ENCODE data around the gene ZPLD1. TPM values are rescaled to one million over a fixed set of nuclear protein-coding genes. Genes with fewer than 3 reads are reported as not detected.

ZPLD1 gene
- total RNA-seq, 2 experiments from 2014 or later = not detected

- ATAC-seq = no peak
- H3K4me1 Mint-ChIP-seq (ENCODE audit: low read depth) = no peaks in the 10 kb centered on the region
Observed at GRCh38 chr3:102398176-102398575, 36.6 kb upstream of the ZPLD1 start.

GRCh38 chr3:102398666-102399065, 36.1 kb upstream of the ZPLD1 start:
- H3K4me3 Mint-ChIP-seq = no peak overlapping the region
- H3K36me3 Mint-ChIP-seq (ENCODE audit: low read depth) = no peaks in the 10 kb centered on the region
- peaks cover 22% of the 10 kb centered on the region for H3K27me3 Mint-ChIP-seq
- CTCF ChIA-PET = no interaction called here
- ATAC-seq (no peak), DNase-seq (no peak)
- TF ChIP-seq, protein P1, sequence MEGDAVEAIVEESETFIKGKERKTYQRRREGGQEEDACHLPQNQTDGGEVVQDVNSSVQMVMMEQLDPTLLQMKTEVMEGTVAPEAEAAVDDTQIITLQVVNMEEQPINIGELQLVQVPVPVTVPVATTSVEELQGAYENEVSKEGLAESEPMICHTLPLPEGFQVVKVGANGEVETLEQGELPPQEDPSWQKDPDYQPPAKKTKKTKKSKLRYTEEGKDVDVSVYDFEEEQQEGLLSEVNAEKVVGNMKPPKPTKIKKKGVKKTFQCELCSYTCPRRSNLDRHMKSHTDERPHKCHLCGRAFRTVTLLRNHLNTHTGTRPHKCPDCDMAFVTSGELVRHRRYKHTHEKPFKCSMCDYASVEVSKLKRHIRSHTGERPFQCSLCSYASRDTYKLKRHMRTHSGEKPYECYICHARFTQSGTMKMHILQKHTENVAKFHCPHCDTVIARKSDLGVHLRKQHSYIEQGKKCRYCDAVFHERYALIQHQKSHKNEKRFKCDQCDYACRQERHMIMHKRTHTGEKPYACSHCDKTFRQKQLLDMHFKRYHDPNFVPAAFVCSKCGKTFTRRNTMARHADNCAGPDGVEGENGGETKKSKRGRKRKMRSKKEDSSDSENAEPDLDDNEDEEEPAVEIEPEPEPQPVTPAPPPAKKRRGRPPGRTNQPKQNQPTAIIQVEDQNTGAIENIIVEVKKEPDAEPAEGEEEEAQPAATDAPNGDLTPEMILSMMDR (IDR thresholded peaks at IDR 0.05) = no peak
- no peak overlapping the region for H3K27ac Mint-ChIP-seq
- H3K4me1 Mint-ChIP-seq (ENCODE audit: low read depth) = no peaks in the 10 kb centered on the region
- H3K9me3 Mint-ChIP-seq = no peaks in the 10 kb centered on the region
- POLR2A ChIA-PET = no interaction called here
- intact Hi-C loops (cut with micrococcal nuclease) = no loop called here

More at GRCh38 chr3:102398176-102398575, 36.6 kb upstream of the ZPLD1 start:
- intact Hi-C loops (cut with micrococcal nuclease) = no loop called here
- no peak overlapping the region for H3K4me3 Mint-ChIP-seq
- no peaks in the 10 kb centered on the region for H3K36me3 Mint-ChIP-seq (ENCODE audit: low read depth)
- TF ChIP-seq, protein P1 (IDR thresholded peaks at IDR 0.05) = no peak
- H3K9me3 Mint-ChIP-seq = no peaks in the 10 kb centered on the region
- no peak overlapping the region for H3K27ac Mint-ChIP-seq
- POLR2A ChIA-PET = no interaction called here
- peaks cover 22% of the 10 kb centered on the region for H3K27me3 Mint-ChIP-seq
- no peak for DNase-seq
- CTCF ChIA-PET = no interaction called here

GRCh38 chr3:102400142-102400541, 34.7 kb upstream of the ZPLD1 start:
- ATAC-seq = no peak
- ChIA-PET POLR2A (no interaction called here), CTCF (no interaction called here)
- Mint-ChIP-seq H3K36me3 (ENCODE audit: low read depth) (no peaks in the 10 kb centered on the region), H3K27me3 (peaks cover 19% of the 10 kb centered on the region), H3K4me1 (ENCODE audit: low read depth) (no peaks in the 10 kb centered on the region), H3K4me3 (no peak overlapping the region), H3K27ac (no peak overlapping the region), H3K9me3 (no peaks in the 10 kb centered on the region)
- intact Hi-C loops (cut with micrococcal nuclease) = no loop called here
- DNase-seq = no peak
- TF ChIP-seq, protein P1 (IDR thresholded peaks at IDR 0.05) = no peak

GRCh38 chr3:102400766-102401165, 34.0 kb upstream of the ZPLD1 start:
- no peaks in the 10 kb centered on the region for H3K4me1 Mint-ChIP-seq (ENCODE audit: low read depth)
- CTCF ChIA-PET = interaction anchor here (1.1 kb wide), 1 partner anchor 433 kb away, joined by 3 read pairs; no protein-coding TSS in a partner anchor
- intact Hi-C loops (cut with micrococcal nuclease) = no loop called here
- H3K4me3 Mint-ChIP-seq = no peak overlapping the region
- no peaks in the 10 kb centered on the region for H3K9me3 Mint-ChIP-seq
- TF ChIP-seq, protein P1 (IDR thresholded peaks at IDR 0.05) = no peak
- POLR2A ChIA-PET = no interaction called here
- H3K27ac Mint-ChIP-seq = no peak overlapping the region
- ATAC-seq (no peak), DNase-seq (no peak)
- H3K27me3 Mint-ChIP-seq = peaks cover 19% of the 10 kb centered on the region
- no peaks in the 10 kb centered on the region for H3K36me3 Mint-ChIP-seq (ENCODE audit: low read depth)

DNA sequence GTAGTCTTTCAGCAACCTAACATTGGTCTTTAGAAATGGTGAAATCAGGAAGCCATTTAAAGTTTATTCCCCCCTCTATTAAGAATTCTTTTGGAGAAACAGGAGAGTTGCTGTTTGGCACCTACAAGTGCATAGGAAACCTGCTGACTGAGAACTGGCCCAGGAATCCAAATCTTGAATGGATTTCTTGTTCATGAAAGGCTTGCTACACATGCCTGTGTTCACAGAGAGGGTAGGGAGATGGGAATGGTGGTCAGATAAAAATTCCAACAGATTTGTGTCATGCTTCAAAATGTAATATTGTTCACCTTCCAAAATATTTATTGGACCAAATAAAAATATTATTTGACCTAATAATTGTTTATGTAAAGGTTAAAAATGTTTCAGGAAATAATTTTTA, 24.2 kb upstream of the ZPLD1 start:
- no peak overlapping the region for H3K27ac Mint-ChIP-seq
- ChIA-PET POLR2A (no interaction called here), CTCF (interaction anchor here (1.3 kb wide), 1 partner anchor 182 kb away, joined by 4 read pairs; no protein-coding TSS in a partner anchor)
- intact Hi-C loops (cut with micrococcal nuclease) = no loop called here
- H3K4me3 Mint-ChIP-seq = no peak overlapping the region
- no peaks in the 10 kb centered on the region for H3K36me3 Mint-ChIP-seq (ENCODE audit: low read depth)
- DNase-seq = no peak
- TF ChIP-seq, protein P1 (IDR thresholded peaks at IDR 0.05) = no peak
- H3K4me1 Mint-ChIP-seq (ENCODE audit: low read depth) = peaks cover 7% of the 10 kb centered on the region
- H3K9me3 Mint-ChIP-seq = no peaks in the 10 kb centered on the region
- ATAC-seq = no peak
- H3K27me3 Mint-ChIP-seq = peaks cover 6% of the 10 kb centered on the region

Measured in activated CD8-positive, alpha-beta T cell treated with anti-CD3 and anti-CD28 coated beads for 36 hours (primary cell).